Measurements from ENCODE around the gene ZNF438.
"Not testable (repeated sequence)": the region's sequence is repeated elsewhere in the genome, so short reads cannot be mapped to it uniquely, and the experiment has no call there.

The ZNF438 gene

DNA sequence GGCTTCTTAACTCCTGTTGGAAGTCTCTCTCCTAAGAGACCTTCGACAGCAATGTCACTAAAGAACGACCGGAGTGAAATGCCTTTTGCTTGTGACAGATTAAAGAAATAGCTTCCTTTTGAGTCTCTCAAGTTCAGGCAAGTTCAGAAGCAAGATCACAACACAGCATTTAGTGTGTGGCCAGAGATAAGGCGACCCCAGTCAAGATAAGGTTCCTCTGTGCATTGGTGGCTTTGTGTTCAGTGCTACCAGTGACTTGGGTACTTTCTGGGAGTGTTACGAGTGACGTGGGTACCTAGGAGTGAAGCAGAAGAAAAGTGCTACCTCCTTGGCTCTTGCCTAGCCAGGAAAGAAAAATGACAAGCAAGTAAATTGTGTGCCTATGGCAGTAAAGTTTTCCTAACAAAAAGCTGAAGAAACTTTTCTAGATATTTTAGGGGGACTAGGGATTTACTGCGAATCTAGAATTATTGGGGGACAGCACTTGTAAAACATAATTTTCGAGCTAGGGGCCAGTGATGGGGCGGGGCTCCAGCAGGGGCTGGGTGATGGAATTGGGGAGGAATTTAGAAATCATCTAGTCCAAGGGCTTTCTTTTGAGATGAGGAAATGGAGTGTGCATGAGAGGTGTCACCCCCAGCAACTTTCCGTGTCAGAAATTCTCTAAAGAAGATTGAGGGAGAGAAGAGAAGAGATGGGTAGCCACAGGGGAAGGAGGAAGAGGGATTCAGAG is 210.2 kb downstream of the ZNF438 start:
- DNase-seq, result no peak

DNA sequence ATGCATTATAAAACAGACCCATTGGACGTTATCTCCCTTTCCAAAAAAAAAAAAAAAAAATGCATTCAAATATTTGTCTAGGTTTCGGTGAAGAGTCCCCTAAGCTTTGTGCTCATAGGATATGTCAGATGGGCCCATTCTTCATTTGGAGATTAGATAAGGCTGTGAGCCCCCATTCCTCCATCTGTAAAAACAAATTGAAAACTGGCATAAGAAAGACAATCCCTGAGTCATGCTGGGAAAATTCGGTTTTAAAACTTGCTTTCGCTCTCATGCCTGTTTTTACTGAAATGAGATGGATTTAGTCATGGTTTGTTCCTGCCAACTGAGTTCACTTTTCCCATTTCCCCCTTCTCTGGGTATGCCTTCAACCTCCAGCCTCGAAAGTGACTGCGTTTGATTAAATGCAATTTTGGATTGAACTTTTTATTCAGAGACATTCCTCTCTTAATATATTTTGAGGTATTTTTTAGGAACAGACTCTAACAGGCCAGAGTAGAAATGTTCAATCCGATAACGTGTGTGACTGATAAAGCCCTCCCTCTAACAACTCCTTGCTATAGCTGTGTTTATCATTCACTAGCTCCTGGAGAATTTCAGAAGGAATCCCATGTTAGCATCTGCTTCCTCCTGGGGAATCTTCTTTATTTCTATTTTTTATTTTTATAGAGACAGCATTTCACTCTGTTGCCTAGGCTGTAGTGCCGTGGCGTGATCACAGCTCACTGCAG is 211.2 kb downstream of the ZNF438 start:
- DNase-seq, result no peak

DNA sequence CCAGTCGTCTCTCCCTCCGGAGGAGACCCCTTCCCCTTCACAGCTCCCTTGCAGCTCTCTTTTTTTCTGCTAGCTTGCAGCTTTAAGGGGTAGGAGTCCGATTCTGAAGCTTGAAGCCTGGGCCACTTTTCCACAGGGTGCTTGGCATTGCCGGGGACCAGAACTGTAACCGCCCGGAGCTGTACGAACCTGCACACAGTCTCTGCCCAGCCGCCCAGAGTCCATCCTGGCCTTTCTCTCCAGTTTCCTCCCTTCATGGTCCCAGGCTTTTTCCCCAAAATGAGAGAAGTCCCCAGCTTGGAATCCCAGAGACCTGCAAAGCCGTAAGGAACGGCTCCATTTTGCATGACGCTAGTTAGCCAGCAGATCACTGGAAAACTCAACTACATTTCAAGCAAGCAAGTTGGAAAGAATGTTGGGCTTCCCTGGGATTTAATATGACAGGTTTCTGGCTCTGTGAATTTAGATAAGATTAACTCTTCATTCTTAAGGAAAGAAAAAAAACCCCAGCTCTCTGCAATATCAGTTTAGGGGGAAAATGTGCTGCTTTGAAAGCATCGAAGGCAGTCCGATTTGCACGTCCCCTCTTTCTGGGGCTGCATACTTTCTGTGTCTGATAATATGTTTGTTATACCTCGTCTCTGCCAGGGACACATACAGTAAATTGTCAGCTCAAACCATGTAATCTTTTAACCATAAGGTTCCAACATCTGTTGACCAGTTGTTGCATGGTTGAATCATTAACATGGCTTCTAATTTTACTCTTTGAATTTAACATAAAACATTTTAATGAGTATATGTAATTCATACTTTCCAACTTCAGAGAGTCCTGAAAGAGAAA is 212.1 kb downstream of the ZNF438 start:
- no peak for DNase-seq

DNA sequence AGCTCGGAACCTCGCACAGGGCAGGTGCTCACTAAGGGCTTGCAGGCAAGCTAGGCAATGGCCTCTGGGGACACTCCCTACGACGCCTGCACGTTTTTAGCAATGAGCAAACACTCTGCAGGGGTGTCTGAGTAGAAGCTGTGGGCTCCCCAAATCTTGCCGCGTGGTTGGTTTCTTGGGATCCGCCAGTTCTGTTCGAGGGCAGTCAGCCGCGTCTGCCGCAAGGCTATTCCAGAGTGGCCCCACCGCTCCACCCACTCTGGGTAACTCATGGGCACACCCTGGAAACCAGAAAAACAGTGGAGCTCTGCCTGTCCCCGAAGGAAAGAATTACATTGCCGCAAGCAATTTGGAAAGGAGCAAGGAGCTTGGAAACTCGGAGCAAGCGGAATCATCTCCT is 212.8 kb downstream of the ZNF438 start:
- DNase-seq, result no peak

DNA sequence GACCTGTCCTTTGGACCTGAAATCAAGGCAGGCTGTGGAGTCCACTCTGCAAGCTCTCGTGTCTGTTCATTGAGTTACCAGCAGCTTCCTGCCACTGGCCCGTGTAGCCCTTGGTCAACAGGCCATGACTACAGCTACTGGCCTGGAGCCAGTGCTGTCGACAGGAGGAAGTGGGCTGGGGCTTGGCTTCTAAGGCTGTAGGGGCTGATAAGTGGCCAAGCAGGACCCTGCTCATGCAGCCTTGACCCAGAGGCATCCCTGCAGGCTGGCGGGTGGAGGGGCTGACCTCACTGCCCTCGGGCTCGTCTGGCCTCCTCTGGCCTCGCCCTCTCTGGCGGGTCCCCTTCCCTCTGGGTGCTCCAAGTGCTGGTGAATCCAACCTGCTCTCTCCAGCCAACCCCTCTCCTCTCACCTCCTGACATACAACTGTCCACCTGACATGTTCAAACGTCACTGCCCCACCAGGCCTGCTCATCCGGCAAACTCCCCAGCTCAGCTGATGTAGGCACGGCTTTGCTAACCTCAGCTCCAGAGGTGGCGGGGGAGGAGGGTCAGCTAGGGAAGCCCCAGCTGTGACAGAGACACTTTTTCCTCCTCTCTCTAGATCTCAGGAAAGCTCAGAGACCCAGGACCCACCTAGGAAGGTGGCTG is 213.5 kb downstream of the ZNF438 start:
- DNase-seq, result no peak

DNA sequence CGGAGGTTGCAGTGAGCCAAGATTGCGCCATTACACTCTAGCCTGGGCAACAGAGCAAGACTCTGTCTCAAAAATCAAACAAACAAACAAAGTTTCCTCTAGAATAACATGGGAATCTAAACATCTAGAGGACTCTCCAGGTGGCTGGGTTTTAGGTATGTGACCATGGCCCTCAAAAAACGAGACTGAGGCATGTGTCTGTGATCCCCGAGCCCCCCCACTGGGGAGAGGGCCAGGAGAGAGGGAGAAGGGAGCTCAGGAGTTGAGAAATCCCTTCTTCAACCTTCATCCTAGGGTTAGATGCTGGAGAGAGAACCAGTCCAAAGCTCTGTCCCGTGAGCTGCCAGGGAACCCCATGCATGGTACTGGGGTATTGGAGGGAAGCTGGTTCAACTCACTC is 214.1 kb downstream of the ZNF438 start:
- DNase-seq, result no peak

DNA sequence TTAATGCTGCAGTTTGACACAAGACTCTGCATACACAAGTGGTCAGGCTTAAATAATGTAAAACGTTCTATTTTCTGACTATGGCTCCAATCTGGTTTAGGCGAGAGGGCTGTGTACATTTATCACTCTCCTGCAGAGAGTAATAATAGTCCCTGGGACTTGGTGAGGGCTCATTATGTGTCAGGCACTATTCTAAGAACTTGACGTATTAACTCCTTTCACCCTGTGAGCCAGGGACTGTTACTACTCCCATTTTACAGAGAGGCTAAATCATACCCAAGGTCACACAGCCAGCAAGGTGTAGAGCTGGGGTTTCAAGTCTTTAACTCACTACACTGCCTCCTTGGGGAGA is 214.9 kb downstream of the ZNF438 start:
- DNase-seq, result no peak

DNA sequence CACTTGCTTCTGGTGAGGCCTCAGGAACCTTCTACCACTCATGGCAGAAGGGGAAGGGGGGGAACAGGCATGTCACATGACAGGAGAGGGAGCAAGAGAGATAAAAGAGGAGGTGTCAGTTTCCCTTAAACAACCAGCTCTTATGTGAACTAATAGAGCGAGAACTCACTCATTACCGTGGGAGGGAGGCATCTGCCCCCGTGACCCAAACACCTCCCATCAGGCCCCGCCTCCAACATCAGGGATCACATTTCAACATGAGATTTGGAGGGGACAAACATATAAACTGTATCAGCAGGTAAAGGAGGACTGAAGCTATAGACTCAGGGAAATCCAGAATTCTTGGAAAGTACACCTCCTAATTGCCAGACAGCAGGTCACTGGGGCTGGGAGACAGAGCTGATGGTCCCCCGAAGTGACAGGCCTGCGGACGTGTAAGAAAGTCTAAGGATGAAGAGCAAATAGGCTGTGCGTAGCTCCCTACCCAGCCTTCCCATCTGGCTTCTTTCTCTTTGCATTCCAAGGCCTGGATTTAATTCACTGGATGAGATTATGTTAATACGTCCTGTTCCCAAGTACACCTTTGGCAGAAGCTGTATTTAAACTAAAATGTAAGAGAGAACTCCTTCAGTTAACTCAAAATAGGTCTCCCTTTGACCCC is 215.4 kb downstream of the ZNF438 start:
- no peak for DNase-seq

DNA sequence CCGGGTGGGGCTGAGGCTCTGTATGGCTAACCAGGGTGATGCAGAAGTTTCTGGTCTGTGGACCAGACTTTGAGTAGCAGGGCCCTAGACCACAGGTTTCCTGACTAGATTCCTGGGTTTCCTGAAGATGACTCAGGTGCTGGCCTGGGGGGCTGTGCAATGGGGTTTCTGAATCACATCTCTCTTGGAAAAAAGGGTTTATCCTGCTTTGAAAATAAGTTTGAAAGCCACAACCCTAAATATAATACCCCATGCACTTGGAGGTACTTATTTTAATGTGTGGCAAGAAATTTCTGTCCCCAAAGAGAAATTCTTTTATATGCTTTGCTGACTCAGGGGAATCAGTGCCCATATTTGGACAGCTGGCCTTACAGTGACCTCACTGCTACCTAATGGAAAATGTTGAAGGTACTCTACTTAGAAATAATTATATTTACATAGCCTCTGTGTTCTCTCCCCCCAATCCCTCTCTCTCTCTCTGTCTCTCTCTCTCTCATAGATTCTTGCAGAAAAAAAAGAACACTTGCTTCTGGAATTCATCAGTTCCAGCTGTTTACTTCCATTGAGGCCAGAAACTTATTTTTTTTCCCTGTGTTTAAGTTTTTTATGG is 217.7 kb downstream of the ZNF438 start:
- DNase-seq, result no peak

DNA sequence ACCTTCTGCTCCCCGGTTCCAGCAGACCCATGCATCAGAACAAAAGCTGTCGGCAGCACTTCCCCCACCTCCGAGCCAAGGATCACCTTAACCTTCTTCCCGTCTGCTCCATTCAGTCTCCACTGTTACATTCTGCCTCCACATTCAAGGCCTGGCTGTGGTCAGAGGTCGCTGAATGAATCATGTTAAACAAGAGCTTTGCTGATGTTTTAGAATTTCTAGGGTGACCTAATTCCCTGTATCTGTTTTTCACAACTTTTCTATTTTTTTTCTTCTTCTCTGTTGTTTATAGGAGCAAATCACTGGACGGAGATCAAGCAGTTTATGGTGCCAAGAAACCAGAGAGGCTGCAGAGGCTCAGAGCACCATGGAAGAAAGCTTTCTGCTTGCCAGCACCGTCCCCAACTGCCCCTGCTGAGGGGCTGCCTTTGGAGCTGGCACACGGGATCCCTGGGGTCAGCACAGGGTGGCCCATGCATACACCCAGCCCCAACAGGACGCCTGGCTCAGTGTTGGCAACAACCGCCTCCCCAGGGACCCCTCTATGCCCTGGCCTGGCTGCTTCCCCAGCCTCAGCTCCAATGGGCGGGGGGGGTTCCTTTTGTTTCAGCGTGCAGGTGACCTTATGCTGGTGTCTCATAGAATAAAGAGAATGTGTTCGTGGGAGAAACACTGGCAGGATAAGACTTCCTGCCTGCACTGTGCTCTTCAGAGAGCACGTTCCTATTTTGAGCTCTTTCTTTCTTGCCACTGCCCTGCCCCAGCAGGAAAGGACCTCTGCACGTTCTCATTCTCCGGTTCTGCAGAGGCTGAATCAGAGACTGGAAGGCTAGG is 219.4 kb downstream of the ZNF438 start:
- DNase-seq, result no peak

DNA sequence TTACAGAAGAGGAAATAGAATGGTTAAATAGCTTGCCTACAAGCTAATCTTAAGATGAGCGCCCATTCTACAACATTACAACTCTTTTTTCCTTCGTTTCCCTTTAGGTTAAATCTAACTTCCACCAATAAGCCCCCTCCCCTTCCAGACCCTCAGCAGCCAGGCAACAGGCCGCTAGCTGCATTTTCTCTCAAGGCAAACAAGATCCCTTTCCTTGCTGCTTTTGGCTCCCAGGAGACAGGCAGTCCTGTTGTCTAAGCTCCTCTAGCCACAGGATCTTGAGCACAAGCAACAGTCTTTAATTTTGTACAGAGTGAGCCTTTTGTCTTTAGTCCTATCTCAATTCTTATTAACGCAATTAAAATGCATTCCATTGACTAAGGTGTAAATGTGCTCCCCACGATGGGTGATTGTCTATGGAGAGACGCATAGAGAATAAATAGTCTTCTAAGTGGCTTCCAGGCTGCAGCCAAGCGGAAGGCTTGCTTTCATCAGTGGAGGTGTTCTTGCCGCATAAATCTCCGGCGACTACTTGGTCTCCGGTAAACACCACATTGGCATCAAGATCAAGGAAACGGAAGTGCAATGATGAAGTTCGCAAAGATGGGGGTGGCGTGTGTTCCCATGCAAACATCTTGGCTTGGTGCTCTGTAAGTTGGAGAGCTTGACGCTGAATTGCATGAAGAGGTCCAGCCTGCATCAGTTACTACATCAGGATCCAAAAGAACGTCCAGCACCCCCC is 220.2 kb downstream of the ZNF438 start:
- no peak for DNase-seq

DNA sequence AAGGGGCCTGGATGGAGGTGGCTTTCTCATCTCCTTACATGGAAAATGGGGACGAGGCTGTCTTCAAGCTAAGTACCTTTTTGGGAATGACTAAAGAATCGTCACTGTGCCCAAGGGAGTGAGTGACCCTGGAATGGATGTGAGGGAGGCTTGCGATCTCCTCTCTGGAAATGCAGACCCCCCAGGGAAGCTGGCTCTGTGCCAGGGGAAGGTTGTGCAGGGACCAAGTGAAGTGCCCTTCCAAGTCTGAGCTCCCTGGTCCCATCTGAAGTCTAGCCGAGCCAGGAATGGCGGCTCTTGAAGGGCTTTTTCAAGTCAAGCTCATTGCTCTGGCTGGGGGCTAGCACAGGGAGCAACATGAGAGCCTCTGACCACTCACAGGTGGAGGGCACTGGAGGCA is 221.2 kb downstream of the ZNF438 start:
- DNase-seq, result no peak

DNA sequence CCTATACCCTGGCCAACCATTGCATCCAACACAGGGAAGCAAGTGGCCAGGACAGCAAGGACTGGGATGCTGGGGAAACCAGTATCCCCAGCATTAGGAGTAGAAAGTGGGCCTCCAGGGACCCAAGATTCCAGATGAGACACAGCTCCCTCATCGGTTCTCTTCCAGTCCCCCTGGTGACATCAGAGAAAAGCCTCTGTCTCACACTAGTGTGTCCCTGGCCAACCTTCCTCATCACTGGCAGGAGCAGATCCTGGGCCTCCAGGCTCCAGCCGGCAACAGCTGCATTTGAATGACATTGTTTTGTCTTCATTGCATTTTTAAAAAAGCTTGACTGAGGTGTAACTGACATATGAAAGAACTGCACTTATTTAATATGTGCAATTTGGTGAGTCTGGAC is 224.8 kb downstream of the ZNF438 start:
- no peak for DNase-seq

DNA sequence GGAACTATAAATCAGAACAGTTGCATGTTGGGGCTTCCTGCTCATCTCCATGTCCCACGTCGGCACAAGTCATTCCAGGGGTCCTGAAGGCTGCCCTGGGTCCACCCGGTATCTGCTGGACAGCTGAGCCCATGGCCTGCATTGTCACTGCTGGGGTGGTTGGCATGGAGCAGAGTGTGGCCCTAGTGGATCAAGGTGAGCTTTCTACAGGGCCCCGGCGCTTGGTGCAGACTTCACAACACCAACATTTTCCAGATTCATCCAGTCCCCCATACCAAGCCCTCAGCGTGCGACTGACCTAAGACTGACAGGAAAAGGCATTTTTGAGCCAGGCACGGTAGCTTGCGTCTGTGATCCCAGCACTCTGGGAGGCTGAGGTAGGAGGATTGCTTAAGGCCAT is 226.6 kb downstream of the ZNF438 start:
- no peak for DNase-seq

DNA sequence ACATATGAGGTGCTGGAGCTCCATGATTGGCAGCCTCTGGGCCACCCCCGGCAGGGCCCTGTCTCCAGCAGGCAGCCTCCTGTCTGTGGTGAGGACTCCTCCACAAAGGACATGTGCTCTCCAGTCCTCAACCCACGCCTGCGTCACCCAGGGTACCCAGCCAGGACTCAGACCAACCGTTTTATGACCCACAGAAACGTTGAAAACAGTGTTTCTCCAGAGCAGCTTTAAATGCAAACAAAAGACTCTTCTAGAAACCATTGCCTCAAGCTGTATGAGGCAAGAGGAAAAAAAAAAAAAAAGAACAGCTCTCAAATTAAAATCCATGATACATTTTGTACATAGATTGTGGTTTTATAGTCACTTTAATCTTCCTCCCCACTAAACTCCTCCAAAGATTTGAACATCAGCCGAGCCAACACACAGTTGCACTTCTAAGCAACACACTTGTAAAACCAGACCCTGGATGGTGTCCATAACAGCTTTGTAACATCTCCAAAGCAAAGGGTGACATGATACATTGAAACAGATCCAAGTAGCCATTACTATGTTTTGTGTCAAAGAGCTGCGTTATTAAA is 227.1 kb downstream of the ZNF438 start:
- DNase-seq, result no peak

DNA sequence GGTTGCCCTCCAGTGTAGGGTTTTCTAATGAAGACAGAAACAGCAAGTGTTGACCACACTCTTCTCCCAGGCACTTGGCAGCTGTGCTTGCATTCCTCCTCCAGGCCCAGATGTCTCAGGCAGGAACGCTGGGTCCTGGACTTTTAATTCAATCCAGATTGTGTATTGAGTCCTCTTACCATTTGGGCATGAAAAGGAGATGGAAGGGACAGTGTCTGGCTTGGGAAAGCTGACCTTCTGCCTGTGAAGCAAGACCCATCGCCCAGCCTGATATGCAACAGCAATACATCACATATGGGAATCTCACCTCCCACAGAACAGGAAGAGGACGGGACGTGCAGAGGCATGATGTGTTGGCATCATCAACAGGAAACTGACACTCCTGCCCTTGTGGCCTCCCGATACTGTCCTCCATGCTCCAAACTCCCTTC is 227.8 kb downstream of the ZNF438 start:
- DNase-seq, result no peak

DNA sequence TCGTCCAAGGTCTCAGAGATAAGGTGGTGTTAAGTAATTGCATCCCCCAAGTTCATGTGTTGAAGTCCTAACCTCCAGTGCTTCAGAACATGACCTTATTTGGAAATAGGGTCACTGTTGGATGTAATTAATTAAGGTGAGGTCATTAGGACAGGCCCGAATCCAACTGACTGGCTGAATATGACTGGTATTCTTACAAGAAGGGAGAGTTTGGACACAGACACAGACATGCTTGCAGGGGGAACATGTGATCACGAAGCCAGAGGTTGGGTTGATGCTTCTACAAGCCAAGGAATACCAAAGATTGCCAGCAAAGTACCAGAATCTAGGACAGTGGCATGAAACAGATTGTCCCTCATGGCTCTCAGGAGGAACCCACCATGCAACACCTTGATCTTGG is 228.6 kb downstream of the ZNF438 start:
- DNase-seq, result no peak

DNA sequence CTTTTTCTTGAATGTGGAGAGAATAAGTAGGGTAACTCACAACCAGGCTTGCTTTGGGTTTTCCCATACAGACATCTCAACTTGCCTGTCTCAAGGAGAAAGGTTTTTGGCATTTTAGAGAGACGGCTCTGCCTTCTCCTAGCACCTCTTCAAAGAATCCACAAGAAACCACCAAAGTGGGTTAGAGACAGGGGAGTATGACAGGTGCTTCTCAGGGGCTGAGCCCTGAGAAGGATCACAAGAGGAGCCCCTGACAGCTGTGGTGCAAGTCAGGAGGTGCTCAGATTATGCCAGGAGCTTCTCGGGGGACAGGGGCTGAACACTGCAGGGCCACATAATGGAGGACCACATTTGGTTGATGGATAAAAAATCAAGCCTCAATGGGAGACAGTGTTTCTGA is 231.3 kb downstream of the ZNF438 start:
- no peak for DNase-seq

DNA sequence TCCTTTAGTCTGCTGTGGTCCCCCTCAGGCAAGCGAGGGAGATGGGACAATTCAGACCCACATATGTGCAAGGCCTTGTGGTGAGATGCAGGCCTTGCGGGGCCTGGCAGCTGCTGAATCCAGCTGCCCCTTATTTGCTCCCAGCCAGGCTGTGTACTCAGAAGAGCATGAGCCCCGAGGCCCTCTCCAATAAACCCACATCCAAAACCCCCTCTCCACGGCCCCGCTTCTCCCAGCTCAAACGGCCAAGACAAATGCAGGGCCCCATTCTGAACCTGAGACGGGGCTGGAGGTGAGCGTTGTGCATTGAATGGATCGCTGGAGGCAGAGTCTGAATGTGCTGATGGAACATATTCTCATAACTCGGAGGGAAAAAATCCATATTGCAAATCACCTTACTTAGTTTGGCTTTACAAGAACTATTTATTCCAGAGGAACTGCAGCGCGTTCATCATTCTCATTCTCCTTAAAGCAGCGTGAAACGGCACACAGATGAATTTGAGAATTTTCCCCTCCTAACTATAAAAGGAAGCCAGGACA is 232.9 kb downstream of the ZNF438 start:
- no peak for DNase-seq

DNA sequence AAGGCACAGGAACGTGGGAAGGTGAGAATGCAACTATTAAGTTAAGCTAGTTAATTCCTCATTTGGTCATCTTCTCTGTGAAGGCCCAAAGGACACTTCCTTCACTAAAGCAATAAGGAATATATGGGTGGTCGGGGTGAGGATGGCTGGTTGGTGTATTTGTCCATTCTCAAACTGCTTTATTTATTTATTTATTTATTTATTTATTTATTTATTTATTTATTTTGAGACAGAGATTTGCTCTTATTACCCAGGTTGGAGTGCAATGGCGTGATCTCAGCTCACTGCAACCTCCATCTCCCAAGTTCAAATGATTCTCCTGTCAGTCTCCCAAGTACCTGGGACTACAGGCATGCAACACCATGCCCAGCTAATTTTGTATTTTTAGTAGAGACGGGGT is 236.6 kb downstream of the ZNF438 start:
- DNase-seq, result not testable (repeated sequence)

All from activated T-cell treated with anti-CD3 and anti-CD28 coated beads, Interleukin-2, amount 50 U/mL, for 1 hour (primary cell).